OCI-M1 (cell line): Measurements from ENCODE around the gene GRAPL.
"Not testable (repeated sequence)": the region's sequence is repeated elsewhere in the genome, so short reads cannot be mapped to it uniquely, and the experiment has no call there.

ENCODE experiments used
- DNase-seq: peaks from one replicate; lab custom pipeline; 2025; lab: John Stamatoyannopoulos, UW

The GRAPL gene

DNA sequence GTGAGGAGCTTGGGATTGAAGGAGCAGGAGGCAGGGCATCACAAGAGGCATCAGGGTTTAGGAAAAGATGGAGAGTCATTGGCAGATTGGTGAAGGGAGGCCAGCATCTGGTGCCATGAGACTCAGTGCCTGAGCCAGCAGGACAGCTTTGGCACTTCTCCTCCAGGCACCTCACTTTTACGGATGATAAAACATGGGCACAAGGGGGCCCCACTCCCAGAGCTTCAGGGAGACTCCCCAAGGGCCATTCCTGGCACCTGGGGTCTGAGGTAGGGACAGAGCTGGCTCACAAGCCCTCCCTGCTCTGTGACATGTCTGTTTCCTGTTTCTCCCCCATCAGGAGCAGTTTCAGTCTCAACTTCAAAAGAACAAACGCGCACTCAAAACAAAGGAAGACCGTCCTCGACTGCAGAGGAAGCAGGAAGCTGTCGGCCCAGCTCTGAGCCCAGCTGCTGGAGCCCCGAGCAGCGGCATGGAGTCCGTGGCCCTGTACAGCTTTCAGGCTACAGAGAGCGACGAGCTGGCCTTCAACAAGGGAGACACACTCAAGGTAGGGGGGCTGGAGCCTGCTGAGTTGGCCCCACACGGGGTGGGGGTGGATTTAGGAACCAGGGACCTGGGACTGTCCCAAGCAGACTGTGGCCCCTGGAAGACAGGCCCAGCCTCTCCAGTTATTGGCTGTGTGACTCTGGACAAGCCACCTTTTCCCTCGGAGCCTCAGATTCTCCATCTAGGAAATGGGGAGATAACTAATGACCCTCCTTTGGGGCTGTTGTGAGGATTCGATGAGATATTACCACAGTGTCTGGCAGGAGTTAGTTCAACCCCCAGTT lies at the start of gene GRAPL:
Gene GRAPL, plus strand, starts transcription at position 442 of the 833 bp plus-strand sequence. Its CDS starts 31 bp downstream, at position 473.
- DNase-seq = not testable (repeated sequence)

DNA sequence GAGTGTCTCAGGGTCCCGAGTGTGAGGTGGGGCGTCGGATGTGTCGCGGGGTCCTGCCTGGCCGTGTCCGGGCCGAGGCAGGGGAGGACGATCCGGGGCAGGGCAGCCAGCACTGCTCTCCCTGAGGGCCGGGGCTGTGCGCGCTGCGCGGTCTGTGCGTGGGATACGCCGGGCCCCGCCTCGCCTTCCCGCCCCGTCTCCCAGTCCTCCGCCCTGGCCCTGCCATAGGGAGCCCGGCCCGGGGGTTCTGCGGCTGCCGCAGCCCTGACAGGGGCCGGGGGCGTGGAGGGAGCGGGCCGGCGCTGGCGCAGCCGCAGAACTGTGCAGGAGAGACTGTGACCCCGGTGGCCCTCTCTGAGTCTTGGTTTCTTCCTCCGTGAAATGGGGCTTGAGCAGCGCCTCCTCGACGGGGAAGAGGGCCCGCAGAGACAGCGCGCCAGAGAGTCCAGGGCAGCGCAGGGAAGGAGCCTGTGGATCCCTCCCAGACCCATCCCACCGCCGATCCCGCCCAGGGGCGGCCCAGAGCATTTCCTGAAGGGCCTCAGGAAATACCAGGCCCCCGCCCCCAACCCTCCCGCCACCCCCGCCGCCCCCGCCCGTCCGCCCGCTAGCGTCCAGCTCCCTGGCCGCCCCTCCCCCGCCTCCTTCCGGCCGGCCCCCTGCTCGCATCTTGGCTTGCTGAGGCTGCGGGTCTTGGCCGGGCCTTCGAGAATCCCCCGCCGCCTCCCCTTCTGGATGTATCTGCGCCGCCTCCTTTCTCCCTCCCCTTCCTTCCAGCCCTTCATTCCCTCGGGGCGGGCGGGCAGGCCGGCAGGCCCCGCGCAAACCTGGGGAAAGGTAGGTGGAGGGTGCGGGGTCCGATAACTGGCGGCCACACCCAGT lies 38.3 kb upstream of the GRAPL start:
- DNase-seq = not testable (repeated sequence)

DNA sequence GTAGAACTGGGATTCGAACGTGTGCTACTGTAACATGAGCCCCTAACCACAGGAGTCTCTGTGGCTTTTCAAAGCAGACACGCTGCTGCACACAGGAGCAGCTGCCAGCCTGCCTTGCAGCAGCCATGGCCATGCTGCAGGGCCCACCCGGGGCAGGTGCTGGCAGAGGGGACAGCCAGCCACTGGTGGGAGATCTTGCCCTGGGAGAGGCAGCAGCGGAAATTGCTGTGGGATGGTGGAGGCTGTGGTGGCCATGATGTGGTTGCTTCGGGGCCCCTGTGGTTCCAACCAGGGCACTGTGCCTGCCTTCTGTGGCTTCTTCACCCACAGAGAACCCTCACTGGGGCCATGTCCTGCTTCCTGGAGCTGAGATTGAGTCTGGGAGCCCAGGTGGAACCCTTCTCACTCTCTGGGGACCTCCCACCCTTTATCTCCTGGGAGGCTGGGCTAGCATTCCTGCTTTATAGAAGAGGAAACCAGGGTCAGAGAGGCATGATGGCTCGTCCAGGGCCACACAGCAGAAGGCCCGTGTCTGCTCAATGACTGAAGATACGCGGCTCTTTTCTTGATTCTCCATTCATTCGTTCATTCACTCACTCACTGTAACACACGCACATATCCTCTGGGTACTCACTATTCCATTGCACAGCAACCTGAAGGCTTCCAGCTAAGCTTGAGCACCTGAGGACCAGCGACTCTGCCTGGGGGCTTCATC lies 37.2 kb upstream of the GRAPL start:
- DNase-seq = not testable (repeated sequence)

DNA sequence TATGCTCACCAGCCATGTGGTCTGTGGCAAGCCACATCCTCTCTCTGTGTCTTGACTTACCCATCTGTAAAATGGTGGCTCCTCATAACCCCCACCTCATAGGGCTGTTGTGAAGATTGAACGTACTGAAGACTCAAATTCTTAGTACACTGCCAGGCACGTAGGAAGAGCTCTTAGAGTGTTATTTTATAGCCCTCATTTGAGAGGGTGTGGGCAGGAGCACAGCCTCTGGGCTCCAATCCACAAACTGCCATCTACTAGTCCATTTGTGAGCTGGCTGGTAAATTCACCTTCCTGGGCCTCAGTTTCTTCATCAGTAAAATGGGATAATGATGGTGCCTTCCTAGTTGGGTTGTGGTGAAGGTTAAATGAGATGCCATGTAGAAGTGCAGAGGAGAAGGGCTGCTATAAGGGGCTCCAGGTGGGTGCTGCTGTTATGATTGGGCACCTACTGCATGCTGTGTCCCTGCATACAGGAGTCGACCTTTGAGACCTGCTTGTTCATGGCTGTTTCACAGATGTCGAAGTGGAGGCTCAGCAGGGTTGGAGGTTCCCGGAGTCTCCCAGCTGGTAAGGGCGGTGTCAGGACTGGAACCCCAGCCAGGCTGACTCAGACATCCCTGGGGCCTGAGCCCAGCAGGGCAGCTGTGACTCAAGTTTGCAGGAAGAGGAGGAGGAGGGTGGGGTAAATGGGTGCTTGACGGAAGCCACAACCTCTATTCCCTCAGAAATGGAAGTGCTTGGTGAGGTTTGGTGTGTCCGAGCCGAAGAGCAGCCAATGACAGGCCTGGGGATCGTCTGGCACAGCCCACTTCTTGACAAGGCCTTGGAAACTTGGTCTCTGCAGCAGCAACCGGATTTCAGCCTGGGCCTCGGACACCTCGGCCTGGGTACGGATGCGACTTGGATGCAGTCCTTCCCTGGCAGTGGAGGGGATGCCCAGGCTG lies 34.4 kb upstream of the GRAPL start:
- DNase-seq = not testable (repeated sequence)

DNA sequence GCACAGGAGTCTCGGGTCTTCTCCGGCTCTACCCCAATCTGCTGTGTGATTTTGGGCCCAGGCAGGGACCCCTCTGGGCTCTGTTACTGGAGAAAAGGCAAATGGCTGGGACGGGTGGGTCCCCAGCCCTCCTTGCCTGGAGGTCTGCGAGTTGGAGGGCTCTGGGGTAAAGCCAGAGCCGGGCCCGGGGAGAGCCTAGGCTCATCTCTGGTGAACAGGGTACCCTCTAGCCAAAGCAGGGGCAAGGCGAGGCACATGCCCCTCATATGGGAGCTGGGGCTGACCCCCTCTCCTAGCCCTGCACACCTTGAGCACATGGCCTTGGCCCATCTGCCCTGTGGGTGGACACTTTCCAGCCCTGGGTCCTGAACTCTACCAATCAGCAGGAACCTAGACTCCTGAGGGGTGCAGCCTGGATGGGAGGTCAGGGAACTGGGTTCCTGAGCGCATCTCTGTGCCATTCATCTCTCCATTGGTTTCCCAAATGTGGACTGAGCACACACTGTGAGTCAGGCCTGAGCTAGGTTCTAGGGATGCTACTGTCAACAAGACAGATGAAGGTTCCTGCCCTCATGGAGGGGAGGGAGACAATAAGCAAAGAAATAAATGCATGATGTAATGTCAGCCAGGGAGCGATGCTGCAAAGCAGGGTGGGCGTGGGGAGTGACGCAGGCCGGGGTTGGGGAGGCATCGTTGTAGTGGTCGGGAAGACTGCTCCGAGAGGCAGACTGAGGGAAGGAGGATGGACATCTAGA lies 33.5 kb upstream of the GRAPL start:
- not testable (repeated sequence) for DNase-seq

DNA sequence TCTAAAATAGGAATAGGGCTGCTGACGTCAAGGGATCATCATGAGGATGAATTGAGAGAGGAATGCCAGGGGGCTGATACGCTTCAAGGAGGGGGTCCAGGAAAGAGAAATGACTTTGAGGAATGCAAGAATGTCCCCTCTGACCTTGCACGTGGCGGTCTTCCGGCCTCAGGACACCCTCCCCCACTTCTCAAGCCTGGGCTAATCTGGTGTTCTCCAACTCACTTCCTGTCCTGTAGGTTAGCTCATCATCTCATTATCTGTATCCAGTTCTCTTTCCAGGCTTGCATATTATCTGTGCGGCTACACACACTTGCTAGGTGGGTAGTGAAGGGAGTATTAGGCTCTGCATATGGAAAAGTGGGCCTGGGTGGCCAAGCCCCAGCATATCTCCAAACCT lies 18.9 kb upstream of the GRAPL start:
- DNase-seq = not testable (repeated sequence)

DNA sequence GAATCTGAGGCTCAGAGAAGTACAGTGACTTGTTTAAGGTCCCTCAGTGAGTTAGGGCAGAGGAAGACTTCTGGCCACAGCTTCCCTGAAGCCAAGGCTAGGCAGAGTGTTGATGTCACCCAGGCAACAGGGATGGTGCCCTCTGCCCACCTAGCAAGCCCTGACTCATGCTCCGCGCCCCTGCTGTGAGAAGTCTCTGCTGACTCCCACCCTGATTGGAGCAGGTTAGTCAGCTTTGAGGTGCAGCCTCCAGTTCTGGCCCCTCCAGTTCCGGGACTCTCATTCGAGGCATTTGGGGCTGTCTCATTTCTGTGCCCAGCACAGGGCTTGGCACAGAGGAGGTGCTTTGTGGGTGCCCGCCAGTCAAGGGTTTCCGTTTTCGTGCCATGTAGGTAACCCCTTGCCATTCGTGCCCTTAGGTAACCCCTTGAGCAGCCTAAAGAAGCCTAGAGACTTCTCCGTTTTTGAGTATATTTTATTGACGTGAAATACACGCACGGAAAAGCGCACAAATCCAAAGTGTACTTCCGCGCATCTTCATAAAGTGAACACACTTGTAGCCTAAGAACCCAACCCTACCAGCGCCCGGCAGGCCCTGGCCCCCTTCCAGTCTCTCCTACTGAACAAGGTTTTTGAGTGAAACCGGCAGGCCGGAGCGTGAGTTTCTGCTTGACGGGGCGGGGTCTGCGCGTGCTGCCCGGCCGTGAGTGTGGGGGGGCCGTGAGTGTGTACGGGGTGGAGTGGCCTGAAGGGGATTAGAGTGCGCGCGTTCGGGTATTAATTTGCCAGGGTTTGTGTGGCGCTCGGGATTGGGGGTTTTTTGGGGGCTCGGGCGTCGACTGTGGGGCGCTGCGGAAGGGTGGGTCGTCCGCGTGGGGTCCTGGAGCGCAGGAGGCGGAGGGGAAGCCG lies 16.9 kb upstream of the GRAPL start:
- not testable (repeated sequence) for DNase-seq

DNA sequence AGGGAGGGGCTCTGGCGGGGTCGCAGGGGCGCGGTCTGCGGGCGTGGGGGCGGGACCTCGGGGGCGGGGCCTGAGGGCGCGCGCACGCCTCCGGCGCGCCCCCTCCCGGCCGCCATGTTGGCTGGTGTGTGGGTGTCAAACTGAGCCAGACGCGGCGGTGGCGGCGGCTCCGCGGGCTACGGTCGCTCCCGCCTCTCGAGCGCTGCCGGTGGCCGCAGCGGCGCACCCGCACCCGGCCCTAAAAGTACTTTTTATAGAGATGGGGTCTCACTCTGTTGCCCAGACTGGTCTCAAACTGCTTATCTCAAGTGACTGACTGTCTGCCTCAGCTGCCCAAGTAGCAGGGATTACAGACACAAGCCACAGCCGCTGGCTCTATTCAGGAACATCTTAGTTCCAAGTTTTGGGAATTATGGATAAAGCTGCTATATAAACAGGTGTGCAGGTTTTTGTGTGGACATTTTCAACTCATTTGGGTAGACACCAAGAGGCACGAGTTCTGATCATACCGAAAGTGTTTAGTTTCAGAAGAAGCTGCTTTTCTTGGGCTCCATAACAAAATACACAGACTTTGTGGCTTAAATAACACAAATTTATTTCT lies 16.2 kb upstream of the GRAPL start:
- not testable (repeated sequence) for DNase-seq

DNA sequence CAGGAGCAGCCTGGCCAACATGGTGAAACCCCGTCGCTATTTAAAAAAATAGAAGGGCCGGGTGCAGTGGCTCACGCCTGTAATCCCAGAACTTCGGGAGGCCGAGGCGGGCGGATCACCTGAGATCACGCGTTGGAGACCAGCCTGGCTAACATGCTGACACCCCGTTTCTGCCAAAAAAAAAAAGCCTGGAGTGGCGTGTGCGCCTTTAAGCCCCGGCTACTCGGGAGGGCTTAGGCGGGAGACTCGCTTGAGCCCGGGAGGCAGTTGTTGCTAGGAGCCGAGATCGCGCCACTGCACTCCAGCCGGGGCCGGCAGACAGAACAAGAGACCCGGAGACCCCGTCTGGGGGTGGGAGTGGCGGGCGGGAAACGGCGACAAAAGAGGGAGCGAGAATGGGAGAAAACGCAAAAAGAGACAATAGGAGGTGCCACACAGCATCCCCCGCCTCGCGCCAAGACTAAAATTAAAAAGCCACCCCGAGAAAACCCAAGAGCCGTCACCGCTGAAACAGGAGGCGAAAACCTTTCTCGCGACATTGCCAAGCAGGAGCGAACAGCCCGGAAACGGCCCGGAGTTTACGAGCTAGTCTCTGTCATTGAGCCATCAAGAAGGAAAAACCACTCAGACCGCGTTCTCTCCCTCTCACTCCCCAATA lies 15.5 kb upstream of the GRAPL start:
- not testable (repeated sequence) for DNase-seq

DNA sequence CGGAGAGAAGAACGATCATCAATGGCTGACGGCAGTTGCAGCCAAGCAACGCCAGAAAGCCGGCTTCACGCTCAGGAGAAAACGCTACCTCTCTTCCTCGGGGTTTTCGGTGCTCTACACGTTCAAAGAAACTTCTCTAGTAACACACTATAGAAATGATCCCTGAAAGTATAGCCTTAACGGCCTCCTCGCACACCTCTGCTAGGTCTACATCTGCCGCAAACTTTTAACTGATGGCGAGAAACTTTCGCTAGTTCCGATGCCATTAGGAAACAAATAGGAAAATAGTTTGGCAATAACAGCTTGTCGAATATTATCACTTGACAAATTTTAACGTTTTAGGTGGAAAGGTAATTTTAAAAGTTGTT lies 14.9 kb upstream of the GRAPL start:
- not testable (repeated sequence) for DNase-seq

DNA sequence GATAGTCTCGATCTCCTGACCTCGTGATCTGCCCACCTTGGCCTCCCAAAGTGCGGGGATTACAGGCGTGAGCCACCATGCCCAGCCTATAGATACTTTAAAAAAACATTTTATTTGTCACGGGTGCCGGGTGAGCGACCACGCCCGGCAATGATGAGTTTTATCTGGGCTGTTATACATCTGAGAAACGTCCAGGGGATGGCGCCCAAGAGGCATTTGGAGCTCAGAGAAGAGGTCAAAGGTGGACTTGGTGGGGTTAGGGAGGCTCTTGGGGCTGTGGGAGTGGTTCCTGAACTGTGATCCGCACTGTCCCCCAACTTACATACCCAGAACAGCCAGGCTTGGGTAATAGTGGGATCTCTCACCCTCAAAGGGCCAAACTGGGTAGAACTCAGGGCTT lies 8.7 kb upstream of the GRAPL start:
- DNase-seq = not testable (repeated sequence)

DNA sequence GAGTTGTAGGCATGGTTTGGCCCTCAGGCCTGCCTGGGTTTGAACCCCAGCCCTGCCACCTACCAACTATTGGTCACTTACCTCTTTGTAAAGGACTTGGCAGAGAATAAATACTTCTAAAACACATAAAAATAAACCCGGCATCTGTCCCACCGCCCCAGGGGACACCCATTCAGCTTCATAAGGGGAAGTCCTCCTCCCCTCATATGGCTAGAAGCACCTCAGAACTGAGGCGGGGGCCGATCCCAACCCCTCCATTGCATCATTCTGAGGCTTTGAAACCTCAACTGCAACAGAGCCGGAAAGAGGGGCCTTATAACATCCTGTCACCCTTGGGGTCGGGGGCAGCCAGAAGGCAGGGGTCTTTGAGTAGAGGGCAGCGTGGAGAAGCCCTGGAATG lies 2.1 kb upstream of the GRAPL start:
- not testable (repeated sequence) for DNase-seq

DNA sequence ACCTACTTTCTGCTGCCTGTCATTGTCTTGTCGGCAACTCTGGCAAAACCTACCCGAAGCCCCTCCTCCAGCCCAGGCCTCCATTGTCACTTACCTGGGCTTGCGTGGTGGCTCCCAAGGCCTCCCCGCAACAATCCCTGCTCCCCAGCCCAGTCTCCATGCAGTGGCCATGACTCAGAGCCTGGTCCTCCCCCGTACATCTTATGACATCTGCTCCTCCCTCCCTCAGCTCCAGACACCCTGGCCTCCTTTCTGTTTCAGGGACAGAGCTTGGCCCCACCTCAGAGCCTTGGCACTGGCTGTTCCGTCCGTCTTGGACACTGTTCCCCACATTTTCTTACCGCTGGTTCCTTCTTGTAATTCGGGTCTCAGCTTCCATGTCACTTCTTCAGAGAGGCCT lies 2.1 kb downstream of the GRAPL start:
- DNase-seq = not testable (repeated sequence)

DNA sequence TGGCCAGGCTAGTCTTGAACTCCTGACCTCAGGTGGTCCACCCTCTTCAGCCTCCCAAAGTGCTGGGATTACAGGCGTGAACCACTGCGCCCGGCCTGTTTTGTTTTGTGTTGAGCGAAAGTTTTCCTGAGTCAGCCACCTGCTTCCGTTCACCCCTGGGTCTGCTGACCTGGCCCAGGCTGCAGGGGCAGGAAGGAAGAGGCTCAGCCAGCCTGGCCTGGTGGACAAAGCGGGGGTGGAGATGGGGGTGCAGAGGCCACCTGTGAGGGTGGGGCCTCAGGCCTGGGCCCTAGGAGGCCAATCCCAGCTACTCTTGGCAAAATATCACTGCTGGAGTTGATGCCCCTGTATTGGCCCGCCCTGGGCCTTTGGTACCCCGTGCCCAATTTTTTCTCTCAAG lies 3.7 kb downstream of the GRAPL start:
- DNase-seq = not testable (repeated sequence)

DNA sequence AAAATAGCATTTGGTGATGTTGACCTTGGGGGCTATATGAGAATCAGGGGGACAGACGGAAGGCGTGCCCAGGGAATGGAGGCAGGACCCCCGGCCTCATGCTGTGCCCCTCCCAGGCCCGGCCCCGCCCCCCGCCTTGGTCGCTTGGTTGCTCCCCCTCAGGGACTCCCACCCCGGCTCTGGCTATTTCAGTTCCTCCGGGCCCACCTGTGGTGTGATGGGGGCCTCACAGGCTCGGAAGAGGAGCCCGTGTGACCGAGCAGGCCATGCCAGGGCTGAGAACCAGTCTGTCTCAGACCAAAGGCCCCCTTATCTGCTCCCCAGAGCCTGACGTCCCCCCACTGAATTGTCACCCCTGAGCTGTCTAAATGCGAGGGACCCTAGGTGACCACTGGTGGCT lies 4.4 kb downstream of the GRAPL start:
- not testable (repeated sequence) for DNase-seq

DNA sequence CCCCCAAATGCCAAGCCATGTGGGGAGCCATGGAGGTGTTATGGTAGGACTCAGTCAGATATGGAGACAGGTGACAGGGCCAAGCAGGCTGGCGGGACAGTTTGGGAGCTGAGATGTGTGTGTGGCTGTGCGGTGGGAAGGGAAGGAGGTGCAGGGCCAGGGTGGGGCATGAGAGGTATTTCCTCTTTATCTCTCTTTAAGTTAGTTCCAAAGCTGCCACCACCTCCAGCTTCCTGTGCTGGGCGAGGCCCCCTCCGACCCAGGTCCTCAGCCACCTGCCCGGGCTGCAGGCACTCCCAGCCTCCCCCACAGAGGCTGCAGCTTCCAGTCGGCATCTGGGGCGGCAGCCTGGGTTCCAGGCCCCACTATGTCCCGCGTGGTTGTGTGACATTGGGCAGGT lies 6.4 kb downstream of the GRAPL start:
- DNase-seq = not testable (repeated sequence)

DNA sequence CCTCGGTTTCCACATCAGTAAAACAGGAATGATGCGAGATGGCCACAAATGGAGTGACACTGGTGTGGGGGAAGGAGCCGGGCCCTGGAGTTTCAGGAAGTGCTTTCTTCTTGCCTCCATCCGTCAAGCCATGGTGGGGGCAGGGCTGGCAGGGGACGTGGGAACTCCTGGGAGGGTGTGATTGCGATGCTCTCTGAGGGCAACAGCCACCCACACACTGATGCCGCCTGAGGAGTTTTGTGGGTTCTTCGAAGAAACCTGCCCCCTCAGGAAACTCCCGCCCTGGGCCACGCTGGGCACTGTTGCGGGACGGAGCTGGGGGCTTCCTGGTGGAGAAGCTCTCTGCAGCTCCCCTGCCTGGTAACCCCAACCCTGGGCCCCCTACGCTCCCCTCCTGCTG lies 8.0 kb downstream of the GRAPL start:
- DNase-seq = not testable (repeated sequence)

DNA sequence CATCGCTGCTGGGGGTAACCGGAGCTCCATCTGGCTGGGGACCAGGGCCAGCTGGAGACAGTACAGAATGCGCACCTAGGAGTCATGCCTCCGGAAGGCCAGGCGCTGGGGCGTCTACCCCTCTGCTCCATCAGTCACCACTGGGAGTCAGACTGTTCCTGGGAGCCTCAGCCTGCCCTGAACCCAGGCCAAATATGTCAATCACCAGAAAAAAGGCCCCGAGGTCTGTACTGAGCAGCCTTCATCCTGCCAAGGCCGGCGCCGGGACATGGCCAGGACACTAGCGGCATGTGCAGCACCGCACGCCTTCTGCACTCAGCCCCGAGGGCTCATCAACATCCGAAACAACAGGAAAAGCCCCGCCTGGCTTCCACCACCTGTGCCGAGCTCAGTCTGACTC lies 8.7 kb downstream of the GRAPL start:
- not testable (repeated sequence) for DNase-seq
